ENCODE results near the gene JAML.

GRCh38 chr11:118226296-118226695, 1.5 kb upstream of the JAML start:
- TF ChIP-seq CTCF (IDR thresholded peaks at IDR 0.05) (no peak), POLR2A (IDR thresholded peaks at IDR 0.05) (no peak)

Data from breast epithelium (tissue), 3 donors.